HepG2 (cell line): Measurements from ENCODE around the gene ZNF691. TPM values are rescaled to one million over a fixed set of nuclear protein-coding genes. Genes with fewer than 3 reads are reported as not detected.

Experiments
- ATAC-seq: fragments of 200-7000 bp; cut with Tn5 transposase; 3 replicates; pipeline ENCODE4 v1.9.1; 2020; ENCODE audit warnings: mild to moderate bottlenecking, moderate library complexity
- BruUV-seq: library from RNA; stranded (reverse); fragments of 400-500 nt; replicated peaks from 2 replicates; lab custom pipeline; 2021; lab: Mats Ljungman, UMichigan
- CTCF ChIA-PET: fragments of 300-600 bp; formaldehyde crosslinking; extraction: SDS; loops from one replicate; lab custom pipeline; 2021; ENCODE audit warnings: low total read pairs, inconsistent platforms, low intra/inter-chr PET ratio; lab: Yijun Ruan, JAX
- POLR2A ChIA-PET: fragments of 350-600 bp; sonication (Branson Sonifier 250); formaldehyde crosslinking; loops from one replicate; lab custom pipeline; 2020; ENCODE audit warnings: antibody characterized with exemption, inconsistent platforms; lab: Yijun Ruan, JAX
- DNase-seq: peaks from one replicate; pipeline ENCODE4 v3.0.0-alpha.2; 2015; ENCODE audit warnings: low spot score
- FAIRE-seq: peaks from 3 replicates; lab custom pipeline; 2011; peaks lifted over from hg19 to GRCh38; lab: Jason Lieb, UNC
- H2AFZ ChIP-seq: one replicate; pipeline ENCODE4 v1.6.1; 2011; ENCODE audit warnings: low read length, inconsistent platforms
- H3K27ac ChIP-seq: fragments of 300-600 bp; 3 replicates; pipeline ENCODE4 v1.8.0; 2011; ENCODE audit warnings: mixed run types, mild to moderate bottlenecking, mixed read lengths, low read length, inconsistent platforms; ENCODE audit not compliant: insufficient read depth; ENCODE audit errors: extremely low read length
- H3K27me3 ChIP-seq, 2 experiments: fragments of 200-600 bp in 1 of 2; 2 replicates in 1 of 2; 3 replicates in 1 of 2; pipeline versions ENCODE4 v1.6.0 to v1.8.0; 2011; ENCODE audit warnings: low read length in 2 of 2, mild to moderate bottlenecking in 2 of 2, moderate library complexity in 2 of 2, inconsistent platforms in 1 of 2; ENCODE audit not compliant: insufficient read depth in 2 of 2, control insufficient read depth in 1 of 2
- H3K36me3 ChIP-seq, 2 experiments: fragments of 200-600 bp in 1 of 2; replicated peaks in 1 of 2; 2 replicates in 1 of 2; 3 replicates in 1 of 2; pipeline versions ENCODE4 v1.5.1 to v1.8.0; 2011; ENCODE audit warnings: low read length in 2 of 2, inconsistent platforms in 1 of 2; ENCODE audit not compliant: insufficient read depth in 2 of 2, control insufficient read depth in 1 of 2
- H3K4me1 ChIP-seq: 2 replicates; pipeline ENCODE4 v1.5.1; 2012; ENCODE audit warnings: low read length, inconsistent platforms; ENCODE audit not compliant: insufficient read depth
- H3K4me2 ChIP-seq: 2 replicates; pipeline ENCODE4 v1.6.0; 2011; ENCODE audit warnings: low read depth, low read length, inconsistent platforms
- H3K4me3 ChIP-seq, 3 experiments: fragments of 200-600 bp in 1 of 3; sonication (generic), shearing (Covaris generic) in 1 of 3; replicated peaks in 1 of 3; 2 replicates each; pipeline ENCODE4 v1.5.1; 2011 to 2016; ENCODE audit warnings: low read length in 3 of 3, inconsistent platforms in 2 of 3, low read depth in 2 of 3, mild to moderate bottlenecking in 2 of 3, control low read depth in 1 of 3, mixed read lengths in 1 of 3; ENCODE audit not compliant: insufficient read depth in 1 of 3
- H3K79me2 ChIP-seq: one replicate; pipeline ENCODE4 v1.6.1; 2011; ENCODE audit warnings: low read length, inconsistent platforms; ENCODE audit not compliant: insufficient read depth
- H3K9ac ChIP-seq: 2 replicates; pipeline ENCODE4 v1.6.0; 2011; ENCODE audit warnings: mild to moderate bottlenecking, low read depth, low read length, inconsistent platforms; ENCODE audit not compliant: insufficient read depth
- H3K9me3 ChIP-seq: 2 replicates; pipeline ENCODE4 v1.5.1; 2012; ENCODE audit warnings: mild to moderate bottlenecking, low read length
- H4K20me1 ChIP-seq: 2 replicates; pipeline ENCODE4 v1.6.0; 2011; ENCODE audit warnings: inconsistent platforms, mild to moderate bottlenecking, low read length, moderate library complexity; ENCODE audit not compliant: insufficient read depth
- ELF4 ChIP-seq: sonication (generic); formaldehyde crosslinking; IDR thresholded peaks from 2 replicates; pipeline ENCODE4 v1.5.0; 2020; ENCODE audit warnings: missing genetic modification reagents, mild to moderate bottlenecking, moderate library complexity, borderline replicate concordance
- HIC2 ChIP-seq: sonication (generic); formaldehyde crosslinking; IDR thresholded peaks from 2 replicates; pipeline ENCODE4 v1.9.0; 2022; ENCODE audit warnings: low read depth, missing genetic modification reagents
- IKZF4 ChIP-seq: sonication (generic); formaldehyde crosslinking; IDR thresholded peaks from 2 replicates; pipeline ENCODE4 v1.5.1; 2020; ENCODE audit warnings: borderline replicate concordance, mild to moderate bottlenecking, low read depth, missing genetic modification reagents; ENCODE audit errors: not compliant biosample characterization
- KAT8 ChIP-seq: IDR thresholded peaks from 2 replicates; pipeline ENCODE4 v1.6.1; 2016; ENCODE audit warnings: missing genetic modification reagents, missing compliant biosample characterization
- PRDM15 ChIP-seq: sonication (generic); formaldehyde crosslinking; IDR thresholded peaks from 2 replicates; pipeline ENCODE4 v1.4.0; 2020; ENCODE audit warnings: missing genetic modification reagents
- RORA ChIP-seq: sonication (generic); formaldehyde crosslinking; IDR thresholded peaks from 2 replicates; pipeline ENCODE4 v1.5.0; 2020; ENCODE audit warnings: mild to moderate bottlenecking, missing genetic modification reagents, moderate library complexity
- SP2 ChIP-seq: sonication (generic); formaldehyde crosslinking; IDR thresholded peaks from 2 replicates; pipeline ENCODE4 v1.5.1; 2020; ENCODE audit warnings: mild to moderate bottlenecking, missing genetic modification reagents
- SRSF4 ChIP-seq: fragments of 200-400 bp; formaldehyde crosslinking; IDR thresholded peaks from one replicate; pipeline ENCODE4 v1.6.1; 2018; ENCODE audit warnings: mild to moderate bottlenecking, low read depth, low read length, moderate library complexity; ENCODE audit not compliant: poor library complexity, severe bottlenecking
- ZNF143 ChIP-seq: sonication (generic); formaldehyde crosslinking; IDR thresholded peaks from 2 replicates; pipeline ENCODE4 v1.4.0; 2020; ENCODE audit warnings: missing genetic modification reagents
- ZNF160 ChIP-seq: sonication (generic); formaldehyde crosslinking; IDR thresholded peaks from 2 replicates; pipeline ENCODE4 v1.8.0; 2022; ENCODE audit warnings: mild to moderate bottlenecking, inconsistent platforms, missing genetic modification reagents
- ZSCAN20 ChIP-seq: sonication (generic); formaldehyde crosslinking; IDR thresholded peaks from 2 replicates; pipeline ENCODE4 v1.4.0; 2020; ENCODE audit warnings: missing genetic modification reagents, mild to moderate bottlenecking, borderline replicate concordance
- WGBS: methylation state at CpG from one replicate; pipeline ENCODE4 v1.1.6; 2017; ENCODE audit warnings: low lambda C conversion rate; 5-methylcytosine and 5-hydroxymethylcytosine counted together
- in situ Hi-C: cut with HindIII; loops from 2 replicates; pipeline ENCODE4 v1.10.0; 2017; ENCODE audit warnings: low pct_unique_long_range_greater_than_20kb; ENCODE audit not compliant: extremely low pct_ligation_motif_present
- intact Hi-C: fragments of 100-400 bp; cut with micrococcal nuclease; formaldehyde crosslinking; loops from one replicate; pipeline ENCODE4 v1.10.0; 2022; ENCODE audit not compliant: unreplicated experiment
- polyA plus RNA-seq, 8 experiments: library from polyadenylated mRNA; depleted of rRNA in 3 of 8; stranded (reverse) in 7 of 8; unstranded in 1 of 8; fragments of >200 nt; fragmentation: Illumina TruSeq in 4 of 8; extraction: Trizol in 4 of 8; gene quantifications; 2 replicates each; pipeline versions ENCODE4 v1.2.1 to v1.2.3, GENCODE V29; 2011 to 2016; ENCODE audit warnings: low read depth in 4 of 8, missing spikeins in 1 of 8, mixed read lengths in 1 of 8; ENCODE audit not compliant: insufficient read depth in 1 of 8
- total RNA-seq, 5 experiments: library from RNA; depleted of rRNA; stranded (reverse); fragments of >200 nt; fragmentation: Illumina TruSeq; extraction: Trizol; gene quantifications; 2 replicates each; pipeline ENCODE4 v1.2.3, GENCODE V29; 2016; ENCODE audit warnings: low read depth in 1 of 5

ZNF691 gene
- total and polyA plus RNA-seq, 2 of the 13 experiments (the other 11 are each of a cell fraction or from before 2014, with no cell fraction given) = 7.6 to 7.8 TPM

- H3K79me2 ChIP-seq = no peaks in the 10 kb centered on the region
- H3K9me3 ChIP-seq = no peaks in the 10 kb centered on the region
- no peak overlapping the region for H3K4me3 ChIP-seq
- H3K4me1 ChIP-seq = no peaks in the 10 kb centered on the region
- intact Hi-C loops = no loop called here
- ATAC-seq = no peak
- no peaks in the 10 kb centered on the region for H3K36me3 ChIP-seq
- H4K20me1 ChIP-seq = no peaks in the 10 kb centered on the region
- WGBS = 93% methylated on average over 2 of the region's 2 CpGs
- in situ Hi-C loops = no loop called here
- BruUV-seq = no TSS peak
- CTCF ChIA-PET = no interaction called here
- H3K27ac ChIP-seq = no peak overlapping the region
- no peak for FAIRE-seq
- DNase-seq = no peak
- no peak overlapping the region for H3K9ac ChIP-seq
- no peak overlapping the region for H2AFZ ChIP-seq
- TF ChIP-seq SRSF4 (no peak), ZNF143 (no peak), KAT8 (CRISPR knock-in tag) (no peak), RORA (CRISPR knock-in tag) (no peak), HIC2 (no peak), PRDM15 (no peak), ELF4 (CRISPR knock-in tag) (no peak), SP2 (CRISPR knock-in tag) (no peak), ZSCAN20 (CRISPR knock-in tag) (no peak), ZNF160 (CRISPR knock-in tag) (no peak), IKZF4 (no peak)
- no peaks in the 10 kb centered on the region for H3K27me3 ChIP-seq
- H3K4me2 ChIP-seq = no peak overlapping the region
- POLR2A ChIA-PET = interaction anchor here (1.2 kb wide), 1 partner anchor 11 kb away, joined by 4 read pairs; the partner anchor contains the start of gene ZNF691
Measured at GRCh38 chr1:42835422-42835821, 11.0 kb upstream of the ZNF691 start.
